ENCODE measurements around the gene ARID3A.
A peak's percentile ranks its signal among the peaks of the same experiment; 100 is the strongest.

ARID3A gene

DNA sequence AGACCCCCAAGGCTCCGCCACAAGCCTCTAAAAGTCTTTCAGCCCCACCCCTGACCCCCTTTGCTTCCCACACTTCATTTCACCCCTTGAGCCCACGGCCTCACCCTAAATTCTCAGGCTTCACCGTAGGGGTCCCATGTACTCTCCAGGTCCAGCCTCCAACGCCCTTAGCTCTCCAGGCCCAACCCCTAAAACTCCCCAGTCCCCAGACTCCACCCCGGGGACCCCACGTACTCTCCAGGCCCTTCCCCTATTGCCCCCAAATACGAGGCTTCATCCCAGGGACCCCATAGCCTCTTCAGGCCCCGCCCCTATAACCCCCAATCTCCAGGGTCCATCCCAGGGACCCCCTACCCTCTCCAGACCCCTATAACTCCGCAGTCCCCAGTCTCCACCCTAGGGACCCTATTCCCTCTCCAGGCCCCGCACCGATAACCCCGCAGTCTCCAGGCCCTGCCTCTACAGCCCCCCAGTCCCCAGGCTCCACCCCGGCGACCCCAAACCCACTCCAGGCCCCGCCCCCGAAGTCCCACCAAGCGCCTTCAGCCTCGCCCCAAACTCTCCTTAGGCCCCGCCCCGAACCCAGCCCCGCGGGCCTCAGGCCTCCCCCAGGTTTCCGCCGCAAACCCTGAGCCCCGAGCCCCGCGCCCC is 33.5 kb upstream of the ARID3A start:
- peak; percentile 40 for DNase-seq

DNA sequence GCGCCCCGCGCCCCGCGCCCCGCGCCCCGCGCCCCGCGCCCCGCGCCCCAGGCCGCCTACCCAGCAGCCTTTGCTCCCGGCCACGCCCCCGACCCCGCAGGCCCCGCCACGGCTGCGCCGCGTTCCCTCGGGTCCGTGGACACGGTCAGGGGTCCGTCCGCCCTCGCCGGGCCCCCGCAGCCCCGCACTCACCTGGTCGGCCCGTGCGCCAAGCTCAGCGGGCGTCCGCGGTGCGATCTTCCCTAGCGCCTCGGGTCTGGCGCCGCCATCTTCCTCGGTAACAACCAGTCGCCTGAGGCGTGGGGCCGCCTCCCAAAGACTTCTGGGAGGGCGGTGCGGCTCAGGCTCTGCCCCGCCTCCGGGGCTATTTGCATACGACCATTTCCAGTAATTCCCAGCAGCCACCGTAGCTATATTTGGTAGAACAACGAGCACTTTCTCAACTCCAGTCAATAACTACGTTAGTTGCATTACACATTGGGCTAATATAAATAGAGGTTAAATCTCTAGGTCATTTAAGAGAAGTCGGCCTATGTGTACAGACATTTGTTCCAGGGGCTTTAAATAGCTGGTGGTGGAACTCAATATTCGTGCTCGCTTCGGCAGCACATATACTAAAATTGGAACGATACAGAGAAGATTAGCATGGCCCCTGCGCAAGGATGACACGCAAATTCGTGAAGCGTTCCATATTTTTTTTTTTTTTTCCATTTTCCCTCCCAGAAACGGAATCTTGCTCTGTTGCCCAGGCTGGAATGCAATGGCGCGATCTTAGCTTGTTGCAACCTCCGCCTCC is 32.7 kb upstream of the ARID3A start, which contains the start of the genes MED16 and RNU6-9:
Gene MED16, minus strand, starts transcription at position 294 of the 796 bp plus-strand sequence. CDS start 2,056 bp downstream, outside the sequence.
Gene RNU6-9, plus strand, starts transcription at position 591 of the 796 bp plus-strand sequence.
- DNase-seq: peak; percentile 97

DNA sequence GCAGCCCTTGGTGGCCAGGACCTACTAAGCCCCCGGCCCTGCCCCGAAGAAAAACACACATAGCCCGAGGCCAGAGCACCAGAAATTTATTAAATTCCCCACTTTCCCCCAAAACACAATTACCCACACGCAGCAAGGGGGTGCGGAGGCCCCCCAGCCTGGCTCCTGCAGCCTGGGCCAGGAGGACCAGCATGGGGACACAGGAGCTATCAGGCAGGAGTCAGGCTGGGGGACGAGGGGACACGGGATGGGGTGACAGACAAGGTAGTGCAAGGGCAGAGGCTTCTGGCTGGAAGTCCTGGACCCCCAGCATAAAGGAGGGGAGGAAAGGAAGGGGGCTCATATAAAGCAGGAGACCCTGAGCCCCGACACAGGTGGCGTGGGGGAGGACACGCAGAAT is 29.4 kb upstream of the ARID3A start:
- no peak for DNase-seq

DNA sequence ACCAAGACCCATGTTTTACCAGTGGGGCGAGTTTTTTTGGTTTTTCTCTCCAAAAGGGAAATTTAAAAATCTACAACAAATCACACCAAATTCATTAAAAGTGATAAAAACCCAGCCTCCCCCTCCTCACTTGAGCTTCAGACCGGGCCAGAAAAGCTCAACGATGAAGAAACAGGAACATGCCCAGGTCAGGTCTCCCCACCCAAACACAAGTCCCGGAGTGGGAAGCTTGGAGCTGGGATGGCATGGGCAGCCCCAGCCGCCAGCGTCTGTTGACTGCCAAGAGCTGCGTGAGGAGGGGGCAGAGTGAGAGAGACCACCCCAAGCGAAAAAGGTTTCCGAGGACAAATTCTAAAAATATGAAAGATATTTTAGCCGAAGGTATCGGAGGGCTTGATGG is 28.8 kb upstream of the ARID3A start:
- no peak for DNase-seq

DNA sequence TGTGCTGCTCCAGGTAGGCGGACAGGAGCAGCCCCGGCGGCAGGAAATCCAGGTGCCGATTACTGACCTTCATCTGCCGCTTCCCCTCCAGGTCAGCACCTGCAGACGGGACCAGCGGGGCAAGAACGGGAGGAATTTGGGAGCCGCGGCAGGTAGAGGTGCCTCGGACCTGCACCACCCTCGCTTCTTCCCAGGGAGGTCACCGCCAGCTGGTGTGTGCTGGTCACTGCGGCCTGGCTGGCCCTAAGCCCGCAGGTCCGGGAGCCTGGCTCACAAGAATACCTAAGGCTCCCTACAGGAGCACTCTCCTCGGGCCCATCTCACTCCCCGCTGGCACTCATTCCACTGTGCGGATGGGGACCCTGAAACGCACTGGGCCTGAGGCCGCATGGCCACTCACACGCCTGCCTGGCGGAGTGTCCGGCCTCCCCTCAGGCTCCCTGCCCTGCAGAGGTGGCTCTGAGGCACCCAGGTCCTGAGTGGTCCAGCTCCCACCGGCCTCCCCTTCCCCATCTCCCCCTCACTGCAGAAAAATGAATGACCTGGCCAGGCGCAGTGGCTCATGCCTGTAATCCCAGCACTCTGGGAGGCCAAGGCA is 28.3 kb upstream of the ARID3A start:
- no peak for DNase-seq

DNA sequence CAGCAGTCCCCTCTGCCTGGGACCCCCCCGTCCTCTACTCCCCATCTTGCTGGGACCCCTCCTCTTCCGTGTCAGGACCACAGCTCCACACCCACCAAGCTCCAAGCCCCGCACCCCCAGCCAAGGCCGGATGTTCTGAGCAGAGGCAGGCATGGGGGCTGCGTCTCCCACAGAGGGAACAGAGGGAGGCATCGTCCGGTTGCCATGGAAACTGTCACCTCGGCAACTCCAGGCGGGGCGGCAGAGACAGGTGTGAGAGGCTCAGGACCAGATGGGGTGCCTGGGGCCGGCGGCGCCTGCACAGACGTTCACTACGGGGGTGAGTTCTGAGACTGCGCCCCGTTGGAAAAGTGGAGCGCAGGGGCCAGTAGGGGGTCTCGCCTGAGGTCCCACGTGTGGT is 27.2 kb upstream of the ARID3A start:
- no peak for DNase-seq

DNA sequence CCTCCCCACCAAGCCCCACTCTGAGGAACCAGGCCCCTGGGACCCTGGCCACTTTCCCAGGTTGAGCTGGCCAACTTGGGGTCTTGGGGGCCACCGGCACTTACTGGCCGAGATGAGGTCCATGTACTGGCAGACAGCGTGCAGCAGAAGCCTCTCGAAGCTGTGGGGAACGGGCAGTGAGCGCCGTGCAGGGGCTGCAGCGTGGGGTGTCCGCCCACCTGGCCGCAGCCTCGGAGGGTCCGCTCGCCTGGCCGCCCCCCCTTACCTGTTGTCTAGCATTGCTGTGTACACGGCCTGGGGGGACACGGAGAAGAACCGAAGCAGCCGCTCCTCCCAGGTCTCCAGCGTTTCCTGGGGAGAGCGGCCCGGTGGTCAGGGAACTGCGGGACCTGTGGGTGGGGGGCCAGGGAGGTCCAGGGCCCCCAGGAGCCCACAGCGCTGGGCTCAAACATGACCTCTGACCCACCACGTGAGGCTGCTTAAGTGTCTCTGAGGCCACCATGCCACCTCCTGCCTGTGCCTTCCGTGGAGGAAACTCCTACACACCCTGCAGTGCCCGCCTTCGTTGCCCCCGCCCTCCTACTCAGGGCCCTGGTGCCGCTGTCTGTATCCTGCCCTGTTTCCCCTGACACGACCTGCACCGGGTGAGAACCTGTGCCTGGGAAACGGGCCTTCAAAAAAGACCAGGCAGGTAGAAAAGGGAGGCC is 26.3 kb upstream of the ARID3A start:
- DNase-seq: no peak

DNA sequence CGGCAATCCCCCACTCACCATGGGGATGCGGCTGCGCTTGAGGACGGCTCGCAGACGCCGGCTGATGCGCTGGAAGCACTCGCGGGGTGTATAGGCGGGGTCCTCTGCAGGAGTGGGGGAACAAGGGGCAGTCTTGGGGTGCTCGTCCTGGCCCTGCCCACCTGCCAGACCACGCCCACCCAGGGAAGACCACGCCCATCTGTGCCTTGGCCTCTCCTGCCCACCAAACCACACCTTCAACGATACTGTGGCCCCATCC is 25.9 kb upstream of the ARID3A start:
- no peak for DNase-seq

DNA sequence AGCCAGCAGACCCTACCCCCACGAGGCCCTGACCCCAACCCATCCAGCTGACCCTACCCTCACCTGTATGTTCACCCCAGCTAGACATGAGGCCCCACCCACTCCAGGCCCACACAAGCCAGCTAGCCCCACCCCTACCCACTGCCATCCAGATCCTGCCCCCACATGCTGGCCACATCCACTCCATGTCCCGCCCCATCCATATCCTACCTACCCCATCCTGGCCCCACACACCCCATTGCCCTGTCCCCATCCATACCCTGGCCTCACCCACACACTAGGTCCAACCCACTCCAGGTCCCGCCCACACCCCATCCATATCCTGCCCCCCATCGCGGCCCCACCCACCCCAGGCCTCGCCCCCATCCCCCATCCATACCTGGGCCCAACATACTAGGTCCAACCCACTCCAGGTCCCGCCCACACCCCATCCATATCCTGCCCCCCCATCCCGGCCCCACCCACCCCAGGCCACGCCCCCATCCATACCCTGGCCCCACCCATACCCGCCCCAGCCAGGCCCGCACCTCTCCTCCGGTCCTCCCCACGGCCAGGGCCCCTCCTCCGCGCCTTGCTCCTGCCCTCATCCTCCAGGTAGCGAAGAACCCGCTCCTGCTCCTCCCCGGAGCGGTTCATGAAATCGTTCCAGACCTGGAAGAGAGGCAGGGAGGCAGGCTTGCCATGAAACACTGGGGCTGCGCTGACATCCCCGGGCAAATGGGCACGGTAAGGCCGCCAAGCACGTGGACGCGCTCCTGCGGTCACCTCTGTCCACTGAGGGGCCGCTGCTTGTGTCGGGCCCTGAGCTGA is 25.3 kb upstream of the ARID3A start:
- DNase-seq: no peak

DNA sequence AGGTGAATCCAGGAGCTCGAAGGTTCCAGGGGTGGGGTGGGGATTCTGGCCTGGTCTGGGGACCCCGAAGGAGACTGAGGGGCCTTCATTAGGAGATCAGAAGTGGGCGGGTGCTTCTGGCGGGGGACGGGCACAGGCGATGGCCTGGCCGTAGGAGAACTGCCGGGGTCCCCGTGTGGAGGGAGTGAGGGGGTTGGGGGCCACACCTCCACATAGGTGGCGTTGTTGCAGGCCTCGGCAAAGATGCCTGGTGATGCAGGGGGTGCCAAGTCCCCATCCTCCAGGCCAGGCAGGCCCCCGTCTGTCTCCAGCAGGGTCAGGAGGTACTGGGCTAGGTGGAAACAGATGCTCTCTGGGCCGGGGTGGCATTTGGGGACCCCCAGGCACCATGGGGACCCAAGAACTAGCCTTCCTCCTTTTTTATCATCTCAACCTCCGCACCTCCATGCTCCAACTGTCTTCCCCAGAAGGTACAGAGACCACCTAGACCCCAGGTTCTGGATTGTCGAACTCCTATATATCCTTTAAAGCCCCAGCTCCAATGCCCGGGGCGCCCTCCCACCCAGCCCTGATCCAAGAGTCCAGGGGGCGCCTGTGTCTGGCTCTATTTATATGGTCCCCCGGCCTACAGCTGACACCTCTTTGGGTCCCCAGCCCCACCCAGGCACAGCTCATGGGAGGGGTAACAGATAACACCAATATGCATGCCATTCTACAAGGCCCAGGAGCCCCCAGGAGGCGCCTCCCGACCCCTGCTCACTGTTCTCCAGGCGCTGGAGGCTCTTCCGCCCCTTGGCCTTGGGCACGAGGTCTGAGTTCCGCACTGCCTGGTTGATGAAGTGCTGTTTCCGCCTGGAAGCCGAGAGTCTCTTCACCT is 24.4 kb upstream of the ARID3A start:
- DNase-seq: no peak

DNA sequence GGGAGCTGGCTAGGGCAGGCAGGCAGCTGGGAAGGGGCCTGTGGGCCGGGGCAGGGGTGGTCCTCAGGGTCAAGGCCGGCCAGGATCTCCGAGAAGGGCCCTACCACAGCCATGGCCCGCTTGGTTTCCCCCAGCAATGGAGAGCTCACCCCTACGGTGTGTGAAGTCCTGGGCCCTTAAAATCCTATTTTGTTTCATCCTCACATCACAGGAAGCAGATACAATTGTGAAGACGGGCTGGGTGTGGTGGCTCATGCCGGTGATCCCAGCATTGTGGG is 23.8 kb upstream of the ARID3A start:
- DNase-seq: no peak

DNA sequence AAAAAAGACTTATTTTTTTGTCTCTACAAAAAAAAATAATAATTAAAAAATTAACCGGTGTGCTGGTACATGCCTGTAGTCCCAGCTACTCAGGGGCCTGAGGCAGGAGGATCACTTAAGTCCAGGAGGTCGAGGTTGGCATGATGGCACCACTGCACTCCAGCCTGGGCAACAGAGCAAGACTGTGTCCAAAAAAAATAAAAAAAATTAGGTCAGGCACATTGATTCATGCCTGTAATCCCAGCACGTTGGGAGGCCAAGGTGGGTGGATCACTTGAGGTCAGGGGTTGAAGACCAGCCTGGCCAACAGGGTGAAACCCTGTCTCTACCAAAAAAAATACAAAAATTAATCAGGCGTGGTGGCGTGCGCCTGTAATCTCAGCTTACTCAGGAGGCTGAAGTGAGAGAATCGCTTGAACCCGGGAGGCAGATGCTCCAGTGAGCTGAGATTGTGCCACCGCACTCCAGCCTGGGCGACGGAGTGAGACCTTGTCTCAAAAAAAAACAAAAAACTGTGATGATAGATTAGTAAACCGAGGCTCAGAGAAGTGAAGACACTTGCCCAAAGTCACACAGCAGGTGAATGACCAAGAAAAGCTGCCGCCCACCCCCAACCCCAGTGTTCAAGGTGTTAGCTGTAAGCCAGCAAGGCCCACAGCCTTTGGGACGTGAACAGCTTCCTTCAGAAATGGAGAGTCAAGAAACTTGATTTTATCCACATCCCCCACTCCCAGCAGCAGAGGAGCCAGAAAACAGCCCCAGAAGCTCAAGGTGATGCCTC is 23.2 kb upstream of the ARID3A start:
- no peak for DNase-seq

DNA sequence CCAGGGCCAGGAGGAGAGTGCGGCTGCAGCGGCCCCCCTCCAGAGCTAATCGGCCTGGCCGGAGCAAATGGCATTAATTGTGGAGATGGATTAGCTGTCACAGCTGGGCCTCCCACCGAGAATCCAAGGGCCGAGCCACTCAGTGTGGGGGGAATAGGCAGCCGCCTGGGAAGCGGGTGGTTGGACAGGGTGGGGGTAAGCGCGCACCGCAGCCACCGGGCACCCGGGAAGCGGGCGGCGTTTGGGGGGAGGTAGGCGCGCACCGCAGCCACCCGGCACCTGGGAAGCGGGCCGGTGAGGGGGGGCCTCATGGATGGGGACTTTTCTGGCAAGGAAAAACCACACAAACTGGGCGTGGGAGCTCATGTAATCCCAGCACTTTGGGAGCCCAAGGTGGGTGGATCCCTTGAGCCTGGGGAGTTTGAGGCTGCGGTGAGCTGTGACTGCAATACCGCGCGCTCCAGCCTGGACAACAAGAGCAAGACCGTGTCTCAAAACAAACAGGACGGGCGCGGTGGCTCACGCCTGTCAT is 22.5 kb upstream of the ARID3A start:
- DNase-seq: no peak

DNA sequence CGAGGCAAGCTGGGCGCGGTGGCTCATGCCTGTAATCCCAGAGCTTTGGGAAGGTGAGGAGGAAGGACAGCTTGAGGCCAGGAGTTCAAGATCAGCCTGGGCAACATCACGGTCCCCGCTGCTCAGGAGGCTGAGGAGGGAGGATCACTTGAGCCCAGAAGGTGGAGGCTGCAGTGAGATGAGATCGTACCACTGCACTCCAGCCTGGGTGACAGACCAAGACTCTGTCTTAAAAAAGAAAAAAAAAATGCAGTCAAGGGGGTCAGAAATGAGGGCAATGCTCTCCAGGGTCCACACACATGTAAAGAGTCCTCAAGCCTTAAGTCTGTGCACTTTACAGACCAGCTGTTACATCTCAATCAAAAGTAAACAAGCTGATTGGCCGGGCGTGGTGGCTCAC is 21.3 kb upstream of the ARID3A start:
- no peak for DNase-seq

DNA sequence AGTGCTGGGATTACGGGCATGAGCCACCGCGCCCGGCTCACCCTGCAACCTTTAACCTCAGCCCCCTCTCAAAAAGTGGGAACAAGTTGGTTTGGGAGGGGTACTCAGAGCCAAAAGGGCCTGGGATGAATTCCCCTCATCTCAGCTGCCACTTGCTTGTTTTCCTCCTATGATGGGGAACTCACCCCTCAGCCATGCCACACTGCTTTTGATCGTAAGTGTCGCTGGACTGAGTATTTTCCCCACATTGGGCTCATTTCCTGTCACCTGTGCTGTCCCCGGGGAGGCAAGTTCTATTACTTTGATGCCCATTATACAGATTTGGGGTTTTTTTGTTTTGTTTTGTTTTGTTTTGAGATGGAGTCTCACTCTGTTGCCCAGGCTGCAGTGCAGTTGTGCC is 19.4 kb upstream of the ARID3A start:
- DNase-seq: no peak

DNA sequence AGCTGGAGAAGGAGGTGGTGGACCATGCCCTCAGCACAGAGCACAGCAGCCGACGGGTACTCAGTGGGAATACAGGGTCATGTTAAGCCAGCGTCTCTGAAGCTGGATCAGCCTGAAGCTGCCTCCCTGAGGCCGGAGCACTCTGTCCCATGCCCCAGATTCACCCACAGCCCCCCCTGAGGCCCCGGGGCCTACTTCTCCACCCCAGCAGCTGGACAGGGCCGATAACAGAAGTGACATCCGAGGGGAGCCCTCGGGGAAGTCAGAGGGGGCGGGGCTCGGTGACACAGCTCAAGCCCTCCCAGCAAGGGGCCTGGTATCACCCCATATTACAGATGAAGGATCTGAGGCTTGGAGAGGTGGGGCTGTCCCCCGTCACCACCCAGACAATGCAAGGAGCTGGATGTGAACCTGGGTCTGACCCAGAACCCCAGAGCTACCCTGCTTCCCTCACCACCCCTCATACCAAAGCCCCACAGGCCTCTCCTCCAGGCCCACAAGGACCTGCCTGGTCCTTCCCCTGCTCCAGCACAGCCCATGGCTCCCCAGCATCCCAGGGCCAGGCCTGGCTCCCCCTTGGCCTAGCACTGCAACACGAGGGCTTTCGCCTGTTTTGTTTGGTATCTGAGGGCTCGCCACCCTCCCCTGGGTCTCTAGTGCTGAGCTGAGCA is 18.5 kb upstream of the ARID3A start:
- DNase-seq: no peak

DNA sequence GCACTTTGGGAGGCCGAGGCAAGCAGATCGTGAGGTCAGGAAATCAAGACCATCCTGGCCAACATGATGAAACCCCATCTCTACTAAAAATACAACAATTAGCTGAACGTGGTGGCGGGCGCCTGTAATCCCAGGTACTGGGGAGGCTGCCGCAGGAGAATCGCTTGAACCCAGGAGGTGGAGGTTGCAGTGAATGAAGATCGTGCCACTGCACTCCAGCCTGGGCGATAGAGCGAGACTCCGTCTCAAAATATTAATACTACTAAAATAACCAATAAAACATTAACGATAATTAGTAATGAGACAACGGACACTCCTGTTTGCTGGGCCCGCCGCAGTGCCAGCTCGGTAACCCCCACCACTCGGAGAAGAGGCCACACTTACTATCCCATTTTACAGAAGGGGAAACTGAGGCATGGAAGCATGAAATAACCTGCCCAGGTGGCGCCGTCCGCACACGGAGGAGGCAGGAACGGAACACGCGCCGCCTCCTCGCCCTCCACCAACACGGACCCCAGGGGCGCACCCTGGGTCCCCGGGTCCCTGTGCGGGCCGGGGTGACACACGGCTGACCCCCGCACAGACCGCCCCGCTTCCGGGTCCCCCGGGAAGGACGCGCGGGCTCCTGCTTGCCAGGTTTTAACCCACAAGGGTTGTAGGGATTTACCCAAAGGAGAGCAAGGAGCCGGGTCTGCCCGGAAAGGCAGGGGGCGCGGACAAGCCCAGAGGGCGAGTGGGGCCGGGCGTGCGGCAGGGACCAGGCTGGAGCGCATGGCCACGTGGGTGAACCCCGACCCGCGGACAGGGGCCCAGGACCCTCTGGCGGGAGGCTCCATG is 14.4 kb upstream of the ARID3A start:
- no peak for DNase-seq

DNA sequence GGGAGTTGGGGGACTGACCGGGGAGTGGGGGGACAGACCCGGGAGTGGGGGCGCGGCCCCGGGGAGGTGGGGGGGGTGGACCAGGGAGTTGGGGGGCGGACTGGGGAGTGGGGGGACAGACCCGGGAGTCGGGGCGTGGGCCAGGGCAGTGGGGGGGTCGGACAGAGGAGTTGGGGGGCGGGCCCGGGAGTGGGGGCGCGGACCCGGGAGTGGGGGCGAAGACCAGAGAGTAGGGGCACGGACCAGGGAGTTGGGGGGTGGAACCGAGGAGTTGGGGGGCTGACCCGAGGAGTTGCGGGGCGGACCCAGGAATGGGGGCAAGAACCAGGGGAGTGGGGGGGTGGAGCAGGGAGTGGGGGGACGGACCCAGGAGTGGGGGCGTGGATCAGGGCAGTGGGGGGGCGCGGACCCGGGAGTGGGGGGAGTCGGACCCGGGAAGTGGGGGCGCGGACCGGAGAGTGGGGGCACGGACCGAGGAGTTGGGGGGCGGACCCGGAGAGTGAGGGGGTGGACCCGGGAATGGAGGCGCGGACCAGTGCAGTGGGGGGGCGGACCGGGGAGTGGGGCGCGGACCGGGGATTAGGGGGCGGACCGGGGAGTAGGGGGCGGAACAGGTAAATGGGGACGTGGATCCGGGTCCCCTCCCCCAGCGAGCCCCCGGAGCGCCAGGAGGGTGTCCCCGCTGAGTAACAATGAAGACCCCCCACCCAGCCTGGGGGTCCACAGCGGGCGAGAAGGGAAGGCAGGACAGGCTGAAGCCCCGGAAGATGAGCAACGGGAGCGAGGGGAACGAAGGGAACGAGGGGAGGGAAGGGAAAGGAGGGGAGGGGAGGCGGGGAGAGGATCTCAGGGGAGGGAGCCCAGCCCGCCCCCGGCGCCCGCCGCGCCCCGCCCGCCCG is 13.4 kb upstream of the ARID3A start:
- peak; percentile 60 for DNase-seq

Data from NCI-H1092 treated with DMSO at 0.1 percent for 48 hours (cell line).